Skeletal muscle satellite cell (primary cell): ENCODE measurements around the gene LMX1B.

Experiments used
- H3K27me3 ChIP-seq: 2 replicates; pipeline ENCODE4 v1.7.0; 2013; ENCODE audit warnings: low read length; ENCODE audit not compliant: control insufficient read depth, insufficient read depth
- H3K36me3 ChIP-seq: 2 replicates; pipeline ENCODE4 v1.7.0; 2013; ENCODE audit warnings: mild to moderate bottlenecking, control low read depth, low read length; ENCODE audit not compliant: insufficient read depth
- H3K4me1 ChIP-seq: 2 replicates; pipeline ENCODE4 v1.7.0; 2013; ENCODE audit warnings: low read length; ENCODE audit not compliant: control insufficient read depth, insufficient read depth
- H3K4me2 ChIP-seq: 2 replicates; pipeline ENCODE4 v1.7.0; 2013; ENCODE audit warnings: mild to moderate bottlenecking, low read length
- H3K4me3 ChIP-seq: 2 replicates; pipeline ENCODE4 v1.7.0; 2013; ENCODE audit warnings: low read length
- H3K9ac ChIP-seq: 2 replicates; pipeline ENCODE4 v1.7.0; 2013; ENCODE audit warnings: mild to moderate bottlenecking, low read depth, low read length, moderate library complexity
- H3K9me3 ChIP-seq: replicated peaks from 2 replicates; pipeline ENCODE4 v1.7.0; 2013; ENCODE audit warnings: mild to moderate bottlenecking, control low read depth, low read length

Gene LMX1B

GRCh38 chr9:126689027-126689825 lies 75.5 kb downstream of the LMX1B start:
- H3K9me3 ChIP-seq: no peaks in the 10 kb centered on the region
- H3K4me2 ChIP-seq: no peak overlapping the region
- H3K36me3 ChIP-seq: no peaks in the 10 kb centered on the region
- no peak overlapping the region for H3K9ac ChIP-seq
- H3K4me3 ChIP-seq: no peak overlapping the region
- H3K27me3 ChIP-seq: peaks cover 49% of the 10 kb centered on the region
- no peaks in the 10 kb centered on the region for H3K4me1 ChIP-seq

GRCh38 chr9:126690431-126691051 lies 76.8 kb downstream of the LMX1B start:
- Histone ChIP-seq H3K9ac (no peak overlapping the region), H3K4me1 (no peaks in the 10 kb centered on the region), H3K4me2 (no peak overlapping the region), H3K4me3 (no peak overlapping the region), H3K36me3 (no peaks in the 10 kb centered on the region), H3K27me3 (peaks cover 43% of the 10 kb centered on the region), H3K9me3 (no peaks in the 10 kb centered on the region)

- H3K36me3 ChIP-seq: no peaks in the 10 kb centered on the region
- H3K9me3 ChIP-seq: no peaks in the 10 kb centered on the region
- no peaks in the 10 kb centered on the region for H3K4me1 ChIP-seq
- H3K9ac ChIP-seq: no peak overlapping the region
- H3K27me3 ChIP-seq: peaks cover 37% of the 10 kb centered on the region
- no peak overlapping the region for H3K4me2 ChIP-seq
- H3K4me3 ChIP-seq: no peak overlapping the region
These were observed 78.5 kb downstream of the LMX1B start for GRCh38 chr9:126692041-126692758.

GRCh38 chr9:126692759-126693427 lies 79.2 kb downstream of the LMX1B start:
- no peaks in the 10 kb centered on the region for H3K36me3 ChIP-seq
- no peak overlapping the region for H3K4me2 ChIP-seq
- H3K4me3 ChIP-seq: no peak overlapping the region
- H3K9me3 ChIP-seq: no peaks in the 10 kb centered on the region
- no peaks in the 10 kb centered on the region for H3K4me1 ChIP-seq
- no peak overlapping the region for H3K9ac ChIP-seq
- peaks cover 36% of the 10 kb centered on the region for H3K27me3 ChIP-seq

- H3K27me3 ChIP-seq: peaks cover 40% of the 10 kb centered on the region
These were observed 79.8 kb downstream of the LMX1B start for GRCh38 chr9:126693428-126693944.

GRCh38 chr9:126694206-126695081 lies 80.7 kb downstream of the LMX1B start:
- H3K4me1 ChIP-seq: no peaks in the 10 kb centered on the region
- no peaks in the 10 kb centered on the region for H3K36me3 ChIP-seq
- H3K9me3 ChIP-seq: no peaks in the 10 kb centered on the region
- H3K4me3 ChIP-seq: no peak overlapping the region
- peaks cover 38% of the 10 kb centered on the region for H3K27me3 ChIP-seq
- no peak overlapping the region for H3K4me2 ChIP-seq
- no peak overlapping the region for H3K9ac ChIP-seq

More at GRCh38 chr9:126693428-126693944, 79.8 kb downstream of the LMX1B start:
- Histone ChIP-seq H3K9ac (no peak overlapping the region), H3K4me2 (no peak overlapping the region), H3K36me3 (no peaks in the 10 kb centered on the region), H3K4me1 (no peaks in the 10 kb centered on the region), H3K4me3 (no peak overlapping the region), H3K9me3 (no peaks in the 10 kb centered on the region)

GRCh38 chr9:126695186-126695585 lies 81.5 kb downstream of the LMX1B start:
- H3K4me2 ChIP-seq: no peak overlapping the region
- peaks cover 36% of the 10 kb centered on the region for H3K27me3 ChIP-seq
- no peak overlapping the region for H3K9ac ChIP-seq
- H3K4me1 ChIP-seq: no peaks in the 10 kb centered on the region
- H3K9me3 ChIP-seq: no peaks in the 10 kb centered on the region
- H3K4me3 ChIP-seq: no peak overlapping the region
- H3K36me3 ChIP-seq: no peaks in the 10 kb centered on the region

GRCh38 chr9:126695701-126696400 lies 82.1 kb downstream of the LMX1B start:
- Histone ChIP-seq H3K4me1 (no peaks in the 10 kb centered on the region), H3K9ac (no peak overlapping the region), H3K4me2 (no peak overlapping the region), H3K9me3 (no peaks in the 10 kb centered on the region), H3K27me3 (peaks cover 38% of the 10 kb centered on the region), H3K4me3 (no peak overlapping the region), H3K36me3 (no peaks in the 10 kb centered on the region)

- Histone ChIP-seq H3K27me3 (peaks cover 44% of the 10 kb centered on the region), H3K4me1 (no peaks in the 10 kb centered on the region), H3K4me2 (no peak overlapping the region), H3K9me3 (no peaks in the 10 kb centered on the region), H3K9ac (no peak overlapping the region), H3K36me3 (no peaks in the 10 kb centered on the region), H3K4me3 (no peak overlapping the region)
These were observed 82.8 kb downstream of the LMX1B start for GRCh38 chr9:126696401-126697145.

GRCh38 chr9:126697330-126697729 lies 83.6 kb downstream of the LMX1B start:
- no peak overlapping the region for H3K9ac ChIP-seq
- no peaks in the 10 kb centered on the region for H3K9me3 ChIP-seq
- H3K4me2 ChIP-seq: no peak overlapping the region
- no peaks in the 10 kb centered on the region for H3K36me3 ChIP-seq
- H3K4me3 ChIP-seq: no peak overlapping the region
- no peaks in the 10 kb centered on the region for H3K4me1 ChIP-seq
- peaks cover 47% of the 10 kb centered on the region for H3K27me3 ChIP-seq
